BJ (cell line): ENCODE measurements around the gene CUX1. TPM values are rescaled to one million over a fixed set of nuclear protein-coding genes. Genes with fewer than 3 reads are reported as not detected.

Experiments used
- CTCF ChIA-PET: fragments of 350-600 bp; formaldehyde crosslinking; extraction: SDS; loops from one replicate; lab custom pipeline; 2021; ENCODE audit warnings: antibody characterized with exemption, inconsistent platforms; lab: Yijun Ruan, JAX
- POLR2A ChIA-PET: fragments of 300-600 bp; sonication (Branson Sonifier 250); formaldehyde crosslinking; extraction: SDS; loops from one replicate; lab custom pipeline; 2021; ENCODE audit warnings: antibody characterized with exemption; lab: Charles Lee
- DNase-seq: peaks from one replicate; pipeline ENCODE4 v3.0.0-alpha.2; 2011; ENCODE audit warnings: low read depth
- H3K27me3 ChIP-seq: 2 replicates; pipeline ENCODE4 v1.6.0; 2011; ENCODE audit warnings: low read length; ENCODE audit not compliant: control insufficient read depth, insufficient read depth
- H3K36me3 ChIP-seq: 2 replicates; pipeline ENCODE4 v1.5.1; 2011; ENCODE audit warnings: low read length; ENCODE audit not compliant: control insufficient read depth, insufficient read depth
- H3K4me3 ChIP-seq: 2 replicates; pipeline ENCODE4 v1.5.1; 2011; ENCODE audit warnings: low read depth, mild to moderate bottlenecking, control low read depth, low read length
- polyA plus RNA-seq: library from polyadenylated mRNA; depleted of rRNA; stranded (reverse); fragments of >200 nt; gene quantifications from 2 replicates; pipeline ENCODE4 v1.2.3, GENCODE V29; 2011
- TF ChIP-seq, protein P1 (sequence below): IDR thresholded peaks from 2 replicates; pipeline ENCODE4 v1.5.1; 2011; ENCODE audit warnings: low read depth, mild to moderate bottlenecking, control low read depth, inconsistent platforms, low read length, moderate library complexity; ENCODE audit not compliant: insufficient read depth

The CUX1 gene
- polyA plus RNA-seq, 1 experiment: 36.5 TPM

DNA sequence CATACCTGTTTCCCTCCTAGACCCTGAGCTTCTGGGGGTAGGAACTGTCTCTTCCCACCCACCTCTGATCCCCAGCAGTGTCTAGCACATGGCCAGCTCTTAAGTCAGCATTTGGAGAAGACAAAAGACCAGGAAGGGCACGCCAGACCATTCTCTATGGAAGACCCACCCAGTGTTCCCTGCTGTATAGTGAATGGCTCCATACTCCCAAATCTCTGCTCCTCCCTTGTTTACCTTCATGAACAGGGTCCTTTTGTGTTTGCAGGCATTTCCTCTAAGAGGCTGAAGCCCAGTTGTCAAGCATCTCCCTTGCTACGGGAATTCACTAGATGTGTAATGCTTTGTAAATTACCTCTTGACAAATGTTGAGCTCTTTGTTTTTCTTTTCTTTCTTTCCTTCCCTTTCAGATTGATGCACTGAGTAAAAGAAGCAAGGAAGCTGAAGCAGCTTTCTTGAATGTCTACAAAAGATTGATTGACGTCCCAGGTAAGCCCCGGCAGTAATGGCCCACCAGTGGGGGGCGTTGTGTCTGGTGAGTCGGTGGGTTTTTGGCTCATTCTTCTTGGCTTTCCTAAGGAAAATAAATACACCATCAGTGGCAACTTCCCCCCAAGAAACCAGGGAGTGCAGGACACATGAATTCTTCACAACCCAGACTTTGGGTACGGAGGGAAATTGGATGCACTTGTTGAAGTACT is 252.7 kb downstream of the CUX1 start:
- ChIA-PET CTCF (interaction anchor here (1.0 kb wide), 1 partner anchor 7 kb away, joined by 3 read pairs; no protein-coding TSS in a partner anchor), POLR2A (no interaction called here)
- no peaks in the 10 kb centered on the region for H3K27me3 ChIP-seq
- no peak overlapping the region for H3K4me3 ChIP-seq
- H3K36me3 ChIP-seq: peaks cover 5% of the 10 kb centered on the region; the same call in 1 of the 2 replicates
- DNase-seq: no peak
- TF ChIP-seq, protein P1, sequence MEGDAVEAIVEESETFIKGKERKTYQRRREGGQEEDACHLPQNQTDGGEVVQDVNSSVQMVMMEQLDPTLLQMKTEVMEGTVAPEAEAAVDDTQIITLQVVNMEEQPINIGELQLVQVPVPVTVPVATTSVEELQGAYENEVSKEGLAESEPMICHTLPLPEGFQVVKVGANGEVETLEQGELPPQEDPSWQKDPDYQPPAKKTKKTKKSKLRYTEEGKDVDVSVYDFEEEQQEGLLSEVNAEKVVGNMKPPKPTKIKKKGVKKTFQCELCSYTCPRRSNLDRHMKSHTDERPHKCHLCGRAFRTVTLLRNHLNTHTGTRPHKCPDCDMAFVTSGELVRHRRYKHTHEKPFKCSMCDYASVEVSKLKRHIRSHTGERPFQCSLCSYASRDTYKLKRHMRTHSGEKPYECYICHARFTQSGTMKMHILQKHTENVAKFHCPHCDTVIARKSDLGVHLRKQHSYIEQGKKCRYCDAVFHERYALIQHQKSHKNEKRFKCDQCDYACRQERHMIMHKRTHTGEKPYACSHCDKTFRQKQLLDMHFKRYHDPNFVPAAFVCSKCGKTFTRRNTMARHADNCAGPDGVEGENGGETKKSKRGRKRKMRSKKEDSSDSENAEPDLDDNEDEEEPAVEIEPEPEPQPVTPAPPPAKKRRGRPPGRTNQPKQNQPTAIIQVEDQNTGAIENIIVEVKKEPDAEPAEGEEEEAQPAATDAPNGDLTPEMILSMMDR: no peak

GRCh38 chr7:102072003-102072402 is 254.6 kb downstream of the CUX1 start:
- Histone ChIP-seq H3K27me3 (no peaks in the 10 kb centered on the region), H3K4me3 (no peak overlapping the region), H3K36me3 (peaks cover 6% of the 10 kb centered on the region; the same call in 1 of the 2 replicates)
- POLR2A ChIA-PET: no interaction called here
- DNase-seq: no peak
- TF ChIP-seq, protein P1: no peak
- CTCF ChIA-PET: interaction anchor here (1.0 kb wide), 1 partner anchor 81 kb away, joined by 3 read pairs; no protein-coding TSS in a partner anchor

DNA sequence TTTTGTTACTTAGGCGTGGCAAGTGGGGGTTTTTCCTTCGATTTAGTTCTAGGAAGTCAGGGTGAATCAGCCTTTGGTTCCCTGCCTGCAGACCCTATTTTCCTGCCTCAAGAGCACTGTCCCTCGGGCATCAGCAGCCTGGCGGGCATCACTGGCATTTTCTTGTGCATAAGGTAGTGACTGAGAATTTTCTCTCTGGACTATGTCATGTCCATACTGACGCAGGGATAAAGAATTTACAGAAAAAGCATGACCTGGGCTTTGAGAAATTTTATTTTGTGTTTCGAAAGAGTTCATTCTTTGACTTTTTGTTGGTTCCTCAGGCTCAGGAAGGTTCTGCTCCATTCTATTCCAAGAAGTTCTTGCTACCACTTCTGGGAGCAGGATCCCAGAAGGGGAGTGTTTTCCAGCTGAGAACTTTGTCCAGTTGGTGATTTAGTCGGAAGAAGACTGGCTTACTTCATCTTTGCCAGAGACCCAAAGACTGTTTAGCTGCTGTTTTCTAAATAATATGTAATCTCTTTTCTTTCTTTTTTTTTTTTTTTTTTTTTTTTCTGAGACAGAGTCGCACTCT is 255.3 kb downstream of the CUX1 start:
- no peaks in the 10 kb centered on the region for H3K27me3 ChIP-seq
- CTCF ChIA-PET: no interaction called here
- DNase-seq: no peak

DNA sequence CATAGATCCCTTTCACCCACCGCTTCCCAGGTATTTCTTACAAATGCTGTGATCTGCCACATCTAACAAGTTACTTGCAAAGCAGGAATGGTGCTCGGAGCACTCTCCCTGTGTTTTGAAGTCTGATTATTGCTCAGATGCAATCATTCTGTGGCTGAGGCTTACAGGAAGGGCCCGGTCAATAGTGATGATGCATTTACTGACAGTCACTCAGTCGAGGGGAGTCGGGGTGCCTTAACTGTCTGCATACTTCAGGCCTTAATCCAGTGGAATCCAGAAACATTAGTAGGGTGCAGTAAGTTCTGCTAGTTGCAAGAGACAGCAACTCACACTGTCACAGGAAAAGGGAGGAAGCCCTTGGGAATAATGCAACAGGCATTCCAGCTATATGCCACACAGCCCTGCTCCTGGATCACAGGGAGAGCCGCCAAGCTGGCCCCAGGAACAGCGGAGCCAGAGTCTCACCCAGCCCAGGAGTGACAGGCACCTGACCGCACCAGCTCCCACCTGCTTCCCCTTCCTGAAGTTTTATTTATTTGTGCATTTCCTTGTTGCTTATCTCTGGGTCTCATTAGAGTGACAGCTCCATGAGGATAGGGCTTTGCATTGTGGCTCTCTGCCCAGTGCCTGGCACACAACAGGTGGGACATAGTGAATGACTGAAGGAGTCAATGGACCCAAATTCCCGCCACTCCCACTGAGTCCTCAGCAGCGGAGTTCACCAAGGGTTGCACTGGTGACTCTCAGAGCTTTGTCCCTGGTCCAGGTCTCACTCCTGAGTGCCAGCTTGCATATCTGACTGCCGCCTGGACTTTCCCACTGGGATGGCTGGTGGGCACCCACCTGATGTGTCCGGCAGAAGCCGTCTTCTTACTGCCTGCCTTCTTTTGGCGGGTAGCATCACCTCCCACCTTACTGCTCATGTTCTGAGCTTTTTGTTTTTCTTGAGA is 256.8 kb downstream of the CUX1 start:
- H3K36me3 ChIP-seq: peaks cover 6% of the 10 kb centered on the region; the same call in 1 of the 2 replicates
- POLR2A ChIA-PET: no interaction called here
- DNase-seq: no peak
- no peaks in the 10 kb centered on the region for H3K27me3 ChIP-seq
- CTCF ChIA-PET: interaction anchor here (1.1 kb wide), 1 partner anchor 17 kb away, joined by 4 read pairs; no protein-coding TSS in a partner anchor
- TF ChIP-seq, protein P1: no peak
- no peak overlapping the region for H3K4me3 ChIP-seq

More for the DNA sequence above, 255.3 kb downstream of the CUX1 start:
- TF ChIP-seq, protein P1: no peak
- Histone ChIP-seq H3K4me3 (no peak overlapping the region), H3K36me3 (peaks cover 6% of the 10 kb centered on the region; the same call in 1 of the 2 replicates)
- POLR2A ChIA-PET: interaction anchor here (0.6 kb wide), 1 partner anchor 43 kb away, joined by 4 read pairs; no protein-coding TSS in a partner anchor
